C4-2B (cell line): ENCODE data around the gene BABAM2.

Experiments
- CTCF ChIP-seq: fragments of 450-650 bp; conservative IDR thresholded peaks from 2 replicates; pipeline ENCODE4 v1.5.1; 2017; ENCODE audit warnings: mild to moderate bottlenecking
- ZFX ChIP-seq: fragments of 450-650 bp; IDR thresholded peaks from 2 replicates; pipeline ENCODE4 v1.6.1; 2017

DNA sequence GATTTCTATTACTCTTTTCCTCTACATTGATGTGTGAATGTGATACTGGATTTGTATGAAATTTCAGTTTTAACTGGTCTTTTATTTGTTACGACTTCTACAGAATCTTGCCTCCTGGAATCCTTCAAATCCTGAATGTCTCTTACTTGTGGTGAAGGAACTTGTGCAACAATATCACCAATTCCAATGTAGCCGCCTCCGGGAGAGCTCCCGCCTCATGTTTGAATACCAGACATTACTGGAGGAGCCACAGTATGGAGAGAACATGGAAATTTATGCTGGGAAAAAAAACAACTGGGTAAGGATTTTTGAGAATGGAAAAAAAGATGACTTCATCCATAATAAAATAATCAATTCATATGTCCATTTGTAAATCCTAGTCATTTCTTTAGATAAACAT lies 134.6 kb downstream of the BABAM2 start:
- TF ChIP-seq CTCF: no peak
- TF ChIP-seq ZFX: no peak
